HepG2 (cell line): ENCODE results near the gene SLC1A6. TPM values are rescaled to one million over a fixed set of nuclear protein-coding genes. Genes with fewer than 3 reads are reported as not detected.

Experiments
- ATAC-seq: fragments of 200-7000 bp; cut with Tn5 transposase; 3 replicates; pipeline ENCODE4 v1.9.1; 2020; ENCODE audit warnings: mild to moderate bottlenecking, moderate library complexity
- BruUV-seq: library from RNA; stranded (reverse); fragments of 400-500 nt; replicated peaks from 2 replicates; lab custom pipeline; 2021; lab: Mats Ljungman, UMichigan
- CTCF ChIA-PET: fragments of 300-600 bp; formaldehyde crosslinking; extraction: SDS; loops from one replicate; lab custom pipeline; 2021; ENCODE audit warnings: low total read pairs, inconsistent platforms, low intra/inter-chr PET ratio; lab: Yijun Ruan, JAX
- POLR2A ChIA-PET: fragments of 350-600 bp; sonication (Branson Sonifier 250); formaldehyde crosslinking; loops from one replicate; lab custom pipeline; 2020; ENCODE audit warnings: antibody characterized with exemption, inconsistent platforms; lab: Yijun Ruan, JAX
- DNase-seq: peaks from one replicate; pipeline ENCODE4 v3.0.0-alpha.2; 2015; ENCODE audit warnings: low spot score
- FAIRE-seq: peaks from 3 replicates; lab custom pipeline; 2011; peaks lifted over from hg19 to GRCh38; lab: Jason Lieb, UNC
- H2AFZ ChIP-seq: one replicate; pipeline ENCODE4 v1.6.1; 2011; ENCODE audit warnings: low read length, inconsistent platforms
- H3K27ac ChIP-seq: fragments of 300-600 bp; 3 replicates; pipeline ENCODE4 v1.8.0; 2011; ENCODE audit warnings: mixed run types, mild to moderate bottlenecking, mixed read lengths, low read length, inconsistent platforms; ENCODE audit not compliant: insufficient read depth; ENCODE audit errors: extremely low read length
- H3K27me3 ChIP-seq, 2 experiments: fragments of 200-600 bp in 1 of 2; 2 replicates in 1 of 2; 3 replicates in 1 of 2; pipeline versions ENCODE4 v1.6.0 to v1.8.0; 2011; ENCODE audit warnings: low read length in 2 of 2, mild to moderate bottlenecking in 2 of 2, moderate library complexity in 2 of 2, inconsistent platforms in 1 of 2; ENCODE audit not compliant: insufficient read depth in 2 of 2, control insufficient read depth in 1 of 2
- H3K36me3 ChIP-seq, 2 experiments: fragments of 200-600 bp in 1 of 2; replicated peaks in 1 of 2; 2 replicates in 1 of 2; 3 replicates in 1 of 2; pipeline versions ENCODE4 v1.5.1 to v1.8.0; 2011; ENCODE audit warnings: low read length in 2 of 2, inconsistent platforms in 1 of 2; ENCODE audit not compliant: insufficient read depth in 2 of 2, control insufficient read depth in 1 of 2
- H3K4me1 ChIP-seq: 2 replicates; pipeline ENCODE4 v1.5.1; 2012; ENCODE audit warnings: low read length, inconsistent platforms; ENCODE audit not compliant: insufficient read depth
- H3K4me2 ChIP-seq: 2 replicates; pipeline ENCODE4 v1.6.0; 2011; ENCODE audit warnings: low read depth, low read length, inconsistent platforms
- H3K4me3 ChIP-seq, 3 experiments: fragments of 200-600 bp in 1 of 3; sonication (generic), shearing (Covaris generic) in 1 of 3; replicated peaks in 1 of 3; 2 replicates each; pipeline ENCODE4 v1.5.1; 2011 to 2016; ENCODE audit warnings: low read length in 3 of 3, inconsistent platforms in 2 of 3, low read depth in 2 of 3, mild to moderate bottlenecking in 2 of 3, control low read depth in 1 of 3, mixed read lengths in 1 of 3; ENCODE audit not compliant: insufficient read depth in 1 of 3
- H3K79me2 ChIP-seq: one replicate; pipeline ENCODE4 v1.6.1; 2011; ENCODE audit warnings: low read length, inconsistent platforms; ENCODE audit not compliant: insufficient read depth
- H3K9ac ChIP-seq: 2 replicates; pipeline ENCODE4 v1.6.0; 2011; ENCODE audit warnings: mild to moderate bottlenecking, low read depth, low read length, inconsistent platforms; ENCODE audit not compliant: insufficient read depth
- H3K9me3 ChIP-seq: 2 replicates; pipeline ENCODE4 v1.5.1; 2012; ENCODE audit warnings: mild to moderate bottlenecking, low read length
- H4K20me1 ChIP-seq: 2 replicates; pipeline ENCODE4 v1.6.0; 2011; ENCODE audit warnings: inconsistent platforms, mild to moderate bottlenecking, low read length, moderate library complexity; ENCODE audit not compliant: insufficient read depth
- CEBPB ChIP-seq: IDR thresholded peaks from 2 replicates; pipeline ENCODE4 v1.6.1; 2011; ENCODE audit warnings: low read depth, low read length, improper control_type of control experiment, borderline replicate concordance
- CSRNP2 ChIP-seq: sonication (generic); formaldehyde crosslinking; conservative IDR thresholded peaks from 2 replicates; pipeline ENCODE4 v1.8.0; 2022; ENCODE audit warnings: low read depth, missing genetic modification reagents
- CTCF ChIP-seq: sonication (generic); formaldehyde crosslinking; IDR thresholded peaks from 2 replicates; pipeline ENCODE4 v1.5.0; 2020; ENCODE audit warnings: mild to moderate bottlenecking, missing genetic modification reagents, moderate library complexity
- ETV6 ChIP-seq: sonication (generic); formaldehyde crosslinking; conservative IDR thresholded peaks from 2 replicates; pipeline ENCODE4 v1.4.0; 2020; ENCODE audit warnings: missing genetic modification reagents
- MED8 ChIP-seq: sonication (generic); formaldehyde crosslinking; IDR thresholded peaks from 2 replicates; pipeline ENCODE4 v1.8.1; 2023; ENCODE audit warnings: mild to moderate bottlenecking, missing genetic modification reagents; ENCODE audit not compliant: insufficient replicate concordance
- NFKBIZ ChIP-seq: IDR thresholded peaks from 2 replicates; pipeline ENCODE4 v1.6.1; 2018; ENCODE audit warnings: missing genetic modification reagents, missing compliant biosample characterization
- TFDP2 ChIP-seq: sonication (generic); formaldehyde crosslinking; IDR thresholded peaks from 2 replicates; pipeline ENCODE4 v1.4.0; 2020; ENCODE audit warnings: missing genetic modification reagents
- ZBTB1 ChIP-seq: sonication (generic); formaldehyde crosslinking; IDR thresholded peaks from 2 replicates; pipeline ENCODE4 v1.4.0; 2020; ENCODE audit warnings: missing genetic modification reagents, borderline replicate concordance
- ZNF275 ChIP-seq: sonication (generic); formaldehyde crosslinking; IDR thresholded peaks from 2 replicates; pipeline ENCODE4 v1.8.0; 2022; ENCODE audit warnings: missing genetic modification reagents, mild to moderate bottlenecking, inconsistent platforms, borderline replicate concordance
- ZNF496 ChIP-seq: sonication (generic); formaldehyde crosslinking; IDR thresholded peaks from 2 replicates; pipeline ENCODE4 v1.8.1; 2023; ENCODE audit warnings: mild to moderate bottlenecking, moderate library complexity, missing genetic modification reagents; ENCODE audit not compliant: insufficient replicate concordance
- ZNF776 ChIP-seq: sonication (generic); formaldehyde crosslinking; IDR thresholded peaks from 2 replicates; pipeline ENCODE4 v1.4.0; 2020; ENCODE audit warnings: mild to moderate bottlenecking, missing genetic modification reagents
- ZNF781 ChIP-seq: sonication (generic); formaldehyde crosslinking; IDR thresholded peaks from 2 replicates; pipeline ENCODE4 v1.5.1; 2020; ENCODE audit warnings: borderline replicate concordance, mild to moderate bottlenecking, missing genetic modification reagents; ENCODE audit errors: not compliant biosample characterization
- WGBS: methylation state at CpG from one replicate; pipeline ENCODE4 v1.1.6; 2017; ENCODE audit warnings: low lambda C conversion rate; 5-methylcytosine and 5-hydroxymethylcytosine counted together
- in situ Hi-C: cut with HindIII; loops from 2 replicates; pipeline ENCODE4 v1.10.0; 2017; ENCODE audit warnings: low pct_unique_long_range_greater_than_20kb; ENCODE audit not compliant: extremely low pct_ligation_motif_present
- intact Hi-C: fragments of 100-400 bp; cut with micrococcal nuclease; formaldehyde crosslinking; loops from one replicate; pipeline ENCODE4 v1.10.0; 2022; ENCODE audit not compliant: unreplicated experiment
- polyA plus RNA-seq, 8 experiments: library from polyadenylated mRNA; depleted of rRNA in 3 of 8; stranded (reverse) in 7 of 8; unstranded in 1 of 8; fragments of >200 nt; fragmentation: Illumina TruSeq in 4 of 8; extraction: Trizol in 4 of 8; gene quantifications; 2 replicates each; pipeline versions ENCODE4 v1.2.1 to v1.2.3, GENCODE V29; 2011 to 2016; ENCODE audit warnings: low read depth in 4 of 8, missing spikeins in 1 of 8, mixed read lengths in 1 of 8; ENCODE audit not compliant: insufficient read depth in 1 of 8
- total RNA-seq, 5 experiments: library from RNA; depleted of rRNA; stranded (reverse); fragments of >200 nt; fragmentation: Illumina TruSeq; extraction: Trizol; gene quantifications; 2 replicates each; pipeline ENCODE4 v1.2.3, GENCODE V29; 2016; ENCODE audit warnings: low read depth in 1 of 5

SLC1A6 gene
- total and polyA plus RNA-seq, 2 of the 13 experiments (the other 11 are each of a cell fraction or from before 2014, with no cell fraction given), result not detected

- POLR2A ChIA-PET, result no interaction called here
- 68% methylated on average over 4 of the region's 5 CpGs for WGBS
- Histone ChIP-seq H3K27me3 (peaks cover 2 to 13% of the 10 kb centered on the region in 2 experiments; a peak in 2 of 5 replicates), H3K4me3 (no peak overlapping the region), H3K4me2 (no peak overlapping the region), H3K4me1 (no peaks in the 10 kb centered on the region), H3K27ac (no peak overlapping the region), H3K9me3 (no peaks in the 10 kb centered on the region), H4K20me1 (no peaks in the 10 kb centered on the region), H3K9ac (no peak overlapping the region), H3K79me2 (no peaks in the 10 kb centered on the region), H3K36me3 (no peaks in the 10 kb centered on the region), H2AFZ (no peak overlapping the region)
- DNase-seq (no peak), FAIRE-seq (no peak), ATAC-seq (no peak)
- CTCF ChIA-PET, result no interaction called here
- BruUV-seq, result no TSS peak
- intact Hi-C loops (no loop called here), in situ Hi-C loops (no loop called here)
- peak; percentile 16; the same call in 1 of the 2 replicates for TF ChIP-seq CEBPB
- no peak for TF ChIP-seq ETV6 (CRISPR knock-in tag)
- no peak for TF ChIP-seq ZNF496 (CRISPR knock-in tag)
- no peak for TF ChIP-seq TFDP2 (CRISPR knock-in tag)
Observed at GRCh38 chr19:15028490-15028889, 48.8 kb upstream of the SLC1A6 start.

- in situ Hi-C loops (no loop called here), intact Hi-C loops (no loop called here)
- no peak overlapping the region for H3K4me2 ChIP-seq
- no peaks in the 10 kb centered on the region for H3K79me2 ChIP-seq
- H2AFZ ChIP-seq, result no peak overlapping the region
- FAIRE-seq (peak; percentile 67), DNase-seq (peak; percentile 24), ATAC-seq (peak; percentile 82)
- H3K9ac ChIP-seq, result no peak overlapping the region
- 0% methylated on average over 2 of the region's 2 CpGs for WGBS
- no TSS peak for BruUV-seq
- H3K4me3 ChIP-seq, result no peak overlapping the region
- H4K20me1 ChIP-seq, result no peaks in the 10 kb centered on the region
- no peak overlapping the region for H3K27ac ChIP-seq
- no peaks in the 10 kb centered on the region for H3K36me3 ChIP-seq
- CTCF ChIA-PET, result interaction anchor here (1.2 kb wide), 1 partner anchor 154 kb away, joined by 4 read pairs; no protein-coding TSS in a partner anchor
- no peaks in the 10 kb centered on the region for H3K9me3 ChIP-seq
- POLR2A ChIA-PET, result no interaction called here
- H3K4me1 ChIP-seq, result no peaks in the 10 kb centered on the region
- H3K27me3 ChIP-seq, result peaks cover 2 to 13% of the 10 kb centered on the region in 2 experiments; a peak in 2 of 5 replicates
- no peak for TF ChIP-seq ZNF275
- TF ChIP-seq ZNF781 (CRISPR knock-in tag), result no peak
- no peak for TF ChIP-seq ZBTB1
- no peak for TF ChIP-seq CSRNP2 (CRISPR knock-in tag)
- peak; percentile 36; the same call in 1 of the 2 replicates for TF ChIP-seq CTCF (CRISPR knock-in tag)
- TF ChIP-seq MED8, result no peak
- no peak for TF ChIP-seq ZNF776
- no peak for TF ChIP-seq NFKBIZ (CRISPR knock-in tag)
Observed at GRCh38 chr19:15025217-15025616, 45.6 kb upstream of the SLC1A6 start.
